Heart left ventricle (tissue), 16 donors: Measurements from ENCODE around the gene SNTB2. TPM values are rescaled to one million over a fixed set of nuclear protein-coding genes. Genes with fewer than 3 reads are reported as not detected.

ENCODE experiments used
- ATAC-seq, 4 donors: fragments of 200-7000 bp; cut with Tn5 transposase; one replicate each; pipeline ENCODE4 v1.9.1; 2020 to 2022; ENCODE audit warnings: moderate library complexity in 4 of 4, mild to moderate bottlenecking in 3 of 4, moderate number of reproducible peaks in 1 of 4
- DNase-seq, 5 donors: peaks; one replicate each; pipeline ENCODE4 v3.0.0-alpha.2; 2020
- H3K27ac ChIP-seq, 12 donors: fragments of 200-600 bp; sonication (generic) in 4 of 12; one replicate each; pipeline versions ENCODE4 v1.5.0 to v1.8.0; 2016 to 2022; ENCODE audit warnings: mild to moderate bottlenecking in 2 of 12
- H3K27me3 ChIP-seq, 9 donors: fragments of 200-600 bp; sonication (generic) in 2 of 9; one replicate each; pipeline versions ENCODE4 v1.5.1 to v1.8.0; 2016 to 2022; ENCODE audit warnings: mild to moderate bottlenecking in 3 of 9
- H3K36me3 ChIP-seq, 9 donors: fragments of 200-600 bp; sonication (generic) in 2 of 9; one replicate each; pipeline versions ENCODE4 v1.5.0 to v1.8.0; 2018 to 2022; ENCODE audit warnings: mild to moderate bottlenecking in 2 of 9
- H3K4me1 ChIP-seq, 12 donors: fragments of 200-600 bp; sonication (generic) in 4 of 12; one replicate each; pipeline versions ENCODE4 v1.5.0 to v1.8.0; 2016 to 2022; ENCODE audit warnings: mild to moderate bottlenecking in 3 of 12
- H3K4me3 ChIP-seq, 12 donors: fragments of 200-600 bp; sonication (generic) in 4 of 12; one replicate each; pipeline versions ENCODE4 v1.5.0 to v1.8.0; 2017 to 2022; ENCODE audit warnings: mild to moderate bottlenecking in 9 of 12, moderate library complexity in 4 of 12
- H3K9me3 ChIP-seq, 12 donors: fragments of 200-600 bp; sonication (generic) in 4 of 12; one replicate each; pipeline versions ENCODE4 v1.5.0 to v1.8.0; 2016 to 2022; ENCODE audit warnings: mild to moderate bottlenecking in 1 of 12
- CTCF ChIP-seq, 12 donors: fragments of 200-600 bp; sonication (generic) in 4 of 12; IDR thresholded peaks; one replicate each; pipeline versions ENCODE4 v1.5.0 to v1.8.0; 2018 to 2022; ENCODE audit warnings: antibody characterized with exemption in 12 of 12, mild to moderate bottlenecking in 5 of 12
- POLR2A ChIP-seq, 2 donors: fragments of 450-650 bp; IDR thresholded peaks; one replicate each; pipeline ENCODE4 v1.6.1; 2017; ENCODE audit warnings: antibody characterized with exemption in 2 of 2, mild to moderate bottlenecking in 2 of 2, moderate library complexity in 2 of 2
- WGBS, 4 donors: extraction: QIAGEN DNeasy Blood & Tissue Kit in 2 of 4; methylation state at CpG; one replicate each; pipeline versions ENCODE4 v1.1.5 to v1.1.7; 2013 to 2018; 5-methylcytosine and 5-hydroxymethylcytosine counted together
- intact Hi-C, 10 donors: fragments of 100-400 bp; cut with DNase I; formaldehyde crosslinking; loops; one replicate each; pipeline versions ENCODE4 v1.11.1 to v1.14.2; 2022
- polyA plus RNA-seq, 2 donors: library from polyadenylated mRNA; stranded (reverse); fragments of 200-250 nt; gene quantifications; one replicate each; pipeline ENCODE4 v1.2.3, GENCODE V29; 2013
- total RNA-seq, 9 donors: library from RNA; depleted of rRNA in 2 of 9; stranded (reverse); fragments of >200 nt in 2 of 9; fragmentation: NEBNext Ultra II Directional in 3 of 9; extraction: Animal tissue kit (Norgen Biotek cat#: 25700) in 3 of 9; gene quantifications; one replicate each; pipeline versions ENCODE4 v1.1.0 to v1.2.4, GENCODE V29; 2016 to 2023
- donor health status: ischemic (EF 13 %, LVEDD 7.1; RV severe dilation, severe dysfunction).
- donor health status: healthy with polysubstance abuse.
- donor health status: DM: no; HTN: yes; CAD: no.
- donor health status: DM: no; HTN: no; CAD: no.
- donor health status: ischemic (EF 25% LVEDD 6.9; RV normal size, moderate dysfunction).
- donor health status: ischemic (EF 25% LVEDD 5.7; RV mildly dilated, moderate dysfunction).
- donor health status: healthy.
- donor health status: DM: yes; HTN: yes; CAD: no.
- donor health status: ischemic (EF 35%, LVEDD 5.7; RV mildly dilated, moderate dysfunction).
- donor health status: nonischemic (EF 11% LVEDD 7.7; RV severe dilation, severe dysfunction).
- donor health status: DM: yes; HTN: yes; CAD: no.
- donor health status: PGD.
- donor health status: ischemic (EF 29% LVEDD 5.4; RV normal size, mild dysfunction).
- donor health status: nonischemic (EF 23%, LVEDD 6.1; RV moderate dilation, normal function).

SNTB2 gene
- total and polyA plus RNA-seq, 11 donors: 2.2 to 28.5 (median 13.0) TPM

GRCh38 chr16:69338557-69339288, 151.8 kb downstream of the SNTB2 start:
- Histone ChIP-seq H3K27me3 (no peaks in the 10 kb centered on the region), H3K36me3 (peaks cover 0 to 67% (median 56%) of the 10 kb centered on the region in 9 donors), H3K9me3 (no peaks in the 10 kb centered on the region), H3K4me1 (peaks cover 7 to 33% (median 26%) of the 10 kb centered on the region in 12 donors), H3K4me3 (peak overlapping the region; percentile 69 to 100 (median 88)), H3K27ac (peak overlapping the region; percentile 28 to 96 (median 92))
- ATAC-seq (no peak), DNase-seq (peak in 1 of 5 donors; percentile 17)
- 18 to 31% (median 22%) methylated on average over 33 to 46 of the region's 46 CpGs for WGBS, 4 donors
- no peak for TF ChIP-seq CTCF (IDR thresholded peaks at IDR 0.05)
- TF ChIP-seq POLR2A (IDR thresholded peaks at IDR 0.05): no peak
- intact Hi-C loops: loop anchor here in 2 of 10 donors (1.0 to 2.0 kb wide), 2 partner anchors 8 to 28 kb away; partner anchors contain the start of genes PDF (in 1 of the 2) and VPS4A (in 1 of the 2)

GRCh38 chr16:69339289-69340094, 152.5 kb downstream of the SNTB2 start, which contains the start of the genes COG8 and NIP7:
Gene COG8 (minus strand): TSS chr16:69339564. CDS start chr16:69339552, 12 bp downstream.
Gene NIP7 (plus strand): TSS chr16:69339772. CDS start chr16:69339830, 58 bp downstream.
- H3K36me3 ChIP-seq: peaks cover 0 to 66% (median 53%) of the 10 kb centered on the region in 9 donors
- no peaks in the 10 kb centered on the region for H3K27me3 ChIP-seq
- WGBS, 4 donors: 0 to 1% (median 0%) methylated on average over 38 to 77 of the region's 77 CpGs
- H3K9me3 ChIP-seq: no peaks in the 10 kb centered on the region
- H3K4me1 ChIP-seq: peaks cover 7 to 33% (median 24%) of the 10 kb centered on the region in 12 donors
- ATAC-seq: peak; percentile 98 to 100 (median 99)
- DNase-seq: peak; percentile 94 to 96 (median 96)
- TF ChIP-seq POLR2A (IDR thresholded peaks at IDR 0.05) (peak in 1 of 2 donors; percentile 52), CTCF (IDR thresholded peaks at IDR 0.05) (peak; percentile 79 to 93 (median 86))
- H3K4me3 ChIP-seq: peak within 1 kb of the TSS; percentile 69 to 100 (median 88)
- H3K27ac ChIP-seq: peak within 1 kb of the TSS; percentile 28 to 96 (median 92)
- intact Hi-C loops: loop anchor here in 2 of 10 donors (1.0 to 2.0 kb wide), 2 partner anchors 9 to 29 kb away; partner anchors contain the start of genes PDF (in 1 of the 2) and VPS4A (in 1 of the 2)

- no peak for DNase-seq
- TF ChIP-seq CTCF (IDR thresholded peaks at IDR 0.05) (no peak), POLR2A (IDR thresholded peaks at IDR 0.05) (no peak)
- H3K36me3 ChIP-seq: peaks cover 0 to 62% (median 51%) of the 10 kb centered on the region in 9 donors
- WGBS, 4 donors: 8 to 13% (median 10%) methylated on average over 12 to 16 of the region's 16 CpGs
- peak overlapping the region in 11 of 12 donors; percentile 80 to 96 (median 92) for H3K27ac ChIP-seq
- H3K4me1 ChIP-seq: peaks cover 7 to 33% (median 24%) of the 10 kb centered on the region in 12 donors
- no peaks in the 10 kb centered on the region for H3K9me3 ChIP-seq
- ATAC-seq: peak in 1 of 4 donors; percentile 5
- intact Hi-C loops: no loop called here
- H3K4me3 ChIP-seq: peak overlapping the region; percentile 69 to 100 (median 88)
- H3K27me3 ChIP-seq: no peaks in the 10 kb centered on the region
Measured at GRCh38 chr16:69340095-69340644, 153.2 kb downstream of the SNTB2 start.
